ENCODE results near the gene EVA1A. TPM values are rescaled to one million over a fixed set of nuclear protein-coding genes. Genes with fewer than 3 reads are reported as not detected.

EVA1A gene
- total RNA-seq, 4 donors from 2014 or later: 0.16 to 2.4 (median 0.82) TPM

DNA sequence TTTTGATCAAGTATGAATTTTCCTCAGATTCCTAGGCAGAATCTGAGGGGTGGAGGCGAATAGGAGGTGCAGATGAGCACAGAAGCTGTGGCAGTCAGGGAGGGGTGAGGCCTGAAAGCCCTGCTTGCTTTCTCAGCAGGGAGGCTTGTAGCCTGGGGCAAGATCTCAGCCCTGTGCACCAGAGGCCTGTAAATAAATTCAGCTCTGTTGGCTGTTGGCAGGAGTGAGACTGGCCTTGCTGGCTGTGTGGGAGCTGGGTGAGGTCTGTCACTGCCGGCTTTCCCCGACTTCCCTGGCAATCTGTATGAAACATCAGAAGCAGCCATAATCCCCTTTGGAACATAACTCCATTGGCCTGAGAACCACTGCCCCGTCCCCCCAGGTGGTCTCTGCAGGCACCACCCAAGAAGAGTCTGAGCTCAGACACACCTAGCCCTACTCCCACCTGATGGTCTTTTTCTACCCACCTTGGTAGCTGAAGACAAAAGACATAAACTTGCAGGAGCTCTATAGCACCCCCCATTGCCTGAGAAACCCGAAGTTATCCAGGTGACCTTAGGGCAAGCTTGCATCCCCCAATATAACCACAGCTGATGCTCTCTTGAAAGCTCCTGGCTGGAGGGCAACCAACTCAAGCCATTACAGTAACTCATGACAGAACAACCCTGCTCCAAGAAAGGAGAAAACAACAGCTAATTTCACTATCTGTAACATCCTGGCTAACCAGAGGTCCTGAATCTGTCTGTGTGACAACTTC lies 32.3 kb downstream of the EVA1A start:
- Histone ChIP-seq H3K9me3 (no peaks in the 10 kb centered on the region), H3K27me3 (no peaks in the 10 kb centered on the region), H3K4me3 (no peak overlapping the region), H3K36me3 (no peaks in the 10 kb centered on the region), H3K27ac (no peak overlapping the region), H3K4me1 (no peaks in the 10 kb centered on the region)
- no peak for TF ChIP-seq POLR2A (IDR thresholded peaks at IDR 0.05)
- TF ChIP-seq, protein P1, sequence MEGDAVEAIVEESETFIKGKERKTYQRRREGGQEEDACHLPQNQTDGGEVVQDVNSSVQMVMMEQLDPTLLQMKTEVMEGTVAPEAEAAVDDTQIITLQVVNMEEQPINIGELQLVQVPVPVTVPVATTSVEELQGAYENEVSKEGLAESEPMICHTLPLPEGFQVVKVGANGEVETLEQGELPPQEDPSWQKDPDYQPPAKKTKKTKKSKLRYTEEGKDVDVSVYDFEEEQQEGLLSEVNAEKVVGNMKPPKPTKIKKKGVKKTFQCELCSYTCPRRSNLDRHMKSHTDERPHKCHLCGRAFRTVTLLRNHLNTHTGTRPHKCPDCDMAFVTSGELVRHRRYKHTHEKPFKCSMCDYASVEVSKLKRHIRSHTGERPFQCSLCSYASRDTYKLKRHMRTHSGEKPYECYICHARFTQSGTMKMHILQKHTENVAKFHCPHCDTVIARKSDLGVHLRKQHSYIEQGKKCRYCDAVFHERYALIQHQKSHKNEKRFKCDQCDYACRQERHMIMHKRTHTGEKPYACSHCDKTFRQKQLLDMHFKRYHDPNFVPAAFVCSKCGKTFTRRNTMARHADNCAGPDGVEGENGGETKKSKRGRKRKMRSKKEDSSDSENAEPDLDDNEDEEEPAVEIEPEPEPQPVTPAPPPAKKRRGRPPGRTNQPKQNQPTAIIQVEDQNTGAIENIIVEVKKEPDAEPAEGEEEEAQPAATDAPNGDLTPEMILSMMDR (IDR thresholded peaks at IDR 0.05 in 4 of 5, conservative IDR thresholded peaks at IDR 0.05 in 1 of 5): no peak
- in situ Hi-C loops (cut with MboI; ENCODE audit: low sequenced_read_pairs in 4 of 4) (no loop called here), intact Hi-C loops (cut with DNase I; ENCODE audit: low total_unique reads) (no loop called here)
- DNase-seq (no peak), ATAC-seq (no peak)

DNA sequence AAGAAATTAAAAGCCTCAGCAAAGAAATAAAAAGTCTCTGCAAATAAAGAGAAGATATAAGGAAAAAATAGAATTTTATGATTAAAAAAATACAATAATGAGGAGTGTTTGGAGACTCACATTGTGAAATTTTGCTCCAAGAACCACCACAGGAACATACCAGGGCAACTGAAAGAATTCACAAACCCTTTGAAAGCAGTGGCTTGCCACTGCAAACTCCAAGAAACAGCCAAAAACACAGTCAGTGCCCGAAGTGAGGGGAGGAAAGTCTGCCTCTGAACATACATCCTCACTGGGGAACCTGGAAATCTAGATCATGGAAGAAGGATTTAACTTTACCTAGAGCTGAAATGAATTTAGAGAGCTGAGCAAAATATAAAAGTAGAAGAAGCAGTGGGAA lies 33.1 kb downstream of the EVA1A start:
- in situ Hi-C loops (cut with MboI; ENCODE audit: low sequenced_read_pairs in 4 of 4) (no loop called here), intact Hi-C loops (cut with DNase I; ENCODE audit: low total_unique reads) (no loop called here)
- Histone ChIP-seq H3K36me3 (no peaks in the 10 kb centered on the region), H3K4me3 (no peak overlapping the region), H3K9me3 (no peaks in the 10 kb centered on the region), H3K27me3 (no peaks in the 10 kb centered on the region), H3K4me1 (no peaks in the 10 kb centered on the region), H3K27ac (no peak overlapping the region)
- no peak for TF ChIP-seq POLR2A (IDR thresholded peaks at IDR 0.05)
- TF ChIP-seq, protein P1 (IDR thresholded peaks at IDR 0.05 in 4 of 5, conservative IDR thresholded peaks at IDR 0.05 in 1 of 5): no peak
- no peak for ATAC-seq
- no peak for DNase-seq

DNA sequence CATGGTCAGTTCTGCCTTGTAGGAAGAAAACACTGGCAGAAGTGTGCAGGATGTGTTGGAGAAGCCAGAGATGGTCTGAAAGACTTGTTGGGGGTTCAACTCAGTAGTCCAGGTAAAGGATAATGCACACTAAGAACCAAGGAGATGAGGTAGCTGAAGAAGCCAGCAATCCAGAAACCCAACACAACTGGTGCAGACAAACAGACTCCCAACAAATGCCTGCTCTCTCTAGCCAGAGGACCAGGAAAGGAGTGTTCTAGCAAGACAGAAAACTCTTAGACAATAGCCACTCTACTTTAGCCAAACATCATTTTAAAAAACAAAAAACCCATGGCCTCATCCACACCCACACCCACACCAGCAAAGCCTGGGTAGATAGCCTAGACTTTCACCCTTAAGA lies 33.9 kb downstream of the EVA1A start:
- in situ Hi-C loops (cut with MboI; ENCODE audit: low sequenced_read_pairs in 4 of 4): no loop called here
- ATAC-seq: no peak

DNA sequence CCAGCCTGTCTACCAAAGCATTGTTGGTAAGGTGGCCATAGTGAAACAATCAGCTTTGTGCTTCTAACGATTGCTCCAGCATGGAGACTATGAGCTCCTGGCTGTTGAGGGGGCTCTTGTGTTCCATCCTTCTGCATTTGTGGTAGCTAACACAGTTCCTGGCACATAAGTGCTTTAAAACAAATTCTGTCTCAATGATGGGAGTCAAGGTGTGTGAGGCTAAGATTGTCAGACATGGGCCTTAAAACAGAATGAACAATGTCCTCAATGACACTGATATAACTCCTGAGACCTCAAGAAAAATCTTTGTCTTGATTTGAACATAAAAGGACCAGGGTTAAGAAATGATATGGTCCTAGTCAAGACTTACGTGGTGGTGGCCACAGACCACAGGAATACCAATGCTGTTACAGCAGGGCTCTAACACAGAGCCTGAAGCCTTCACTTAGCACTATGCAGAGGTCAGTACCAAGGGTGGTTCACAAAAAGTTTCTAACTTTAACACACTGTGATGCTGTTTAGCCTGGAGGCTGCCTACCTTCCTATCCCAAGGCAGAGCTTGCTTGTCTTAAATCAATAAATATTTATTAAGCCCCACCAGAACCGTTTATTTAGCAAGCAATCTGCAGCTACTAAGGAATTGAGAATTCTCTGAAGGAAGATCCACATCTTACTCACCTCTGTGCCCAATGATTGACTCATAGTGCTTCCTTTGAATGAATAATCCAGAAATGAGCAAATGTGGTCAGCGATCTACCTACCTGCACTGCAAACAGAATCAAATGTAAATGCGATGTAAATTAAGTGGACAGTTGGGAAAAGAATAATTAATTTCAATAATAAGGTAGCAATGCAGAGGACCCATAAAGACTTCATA lies 35.1 kb downstream of the EVA1A start:
- in situ Hi-C loops (cut with MboI; ENCODE audit: low sequenced_read_pairs in 4 of 4): no loop called here

More for the DNA sequence above, 33.9 kb downstream of the EVA1A start:
- DNase-seq: no peak
- no peaks in the 10 kb centered on the region for H3K4me1 ChIP-seq
- H3K36me3 ChIP-seq: no peaks in the 10 kb centered on the region
- no peak overlapping the region for H3K4me3 ChIP-seq
- no peaks in the 10 kb centered on the region for H3K27me3 ChIP-seq
- intact Hi-C loops (cut with DNase I; ENCODE audit: low total_unique reads): no loop called here
- H3K9me3 ChIP-seq: no peaks in the 10 kb centered on the region
- no peak overlapping the region for H3K27ac ChIP-seq
- TF ChIP-seq, protein P1 (IDR thresholded peaks at IDR 0.05 in 4 of 5, conservative IDR thresholded peaks at IDR 0.05 in 1 of 5): no peak
- TF ChIP-seq POLR2A (IDR thresholded peaks at IDR 0.05): no peak

More for the DNA sequence above, 35.1 kb downstream of the EVA1A start:
- Histone ChIP-seq H3K27ac (no peak overlapping the region), H3K36me3 (no peaks in the 10 kb centered on the region), H3K27me3 (no peaks in the 10 kb centered on the region), H3K4me1 (no peaks in the 10 kb centered on the region), H3K9me3 (no peaks in the 10 kb centered on the region), H3K4me3 (no peak overlapping the region)
- intact Hi-C loops (cut with DNase I; ENCODE audit: low total_unique reads): no loop called here
- TF ChIP-seq, protein P1 (IDR thresholded peaks at IDR 0.05 in 4 of 5, conservative IDR thresholded peaks at IDR 0.05 in 1 of 5): no peak
- no peak for TF ChIP-seq POLR2A (IDR thresholded peaks at IDR 0.05)
- DNase-seq (no peak), ATAC-seq (no peak)
